MM.1S (cell line): ENCODE results near the gene TRAPPC10.

ENCODE experiments used
- CTCF ChIP-seq: fragments of 300-600 bp; sonication (generic); IDR thresholded peaks from 2 replicates; pipeline ENCODE4 v1.5.1; 2016; ENCODE audit warnings: antibody characterized with exemption, low read length, mixed read lengths
- EZH2 ChIP-seq: fragments of 300-600 bp; sonication (generic); optimal IDR thresholded peaks from 2 replicates; pipeline ENCODE3; 2017; ENCODE audit warnings: low read depth, mild to moderate bottlenecking, antibody characterized with exemption, low read length, mixed read lengths

GRCh38 chr21:44003307-44003966, 8.7 kb upstream of the TRAPPC10 start:
- no peak for TF ChIP-seq CTCF
- TF ChIP-seq EZH2, result no peak
